Measurements from ENCODE around the gene PTPRCAP. TPM values are rescaled to one million over a fixed set of nuclear protein-coding genes. Genes with fewer than 3 reads are reported as not detected.

PTPRCAP gene
- total RNA-seq, 1 experiment from 2014 or later: 0.15 TPM

DNA sequence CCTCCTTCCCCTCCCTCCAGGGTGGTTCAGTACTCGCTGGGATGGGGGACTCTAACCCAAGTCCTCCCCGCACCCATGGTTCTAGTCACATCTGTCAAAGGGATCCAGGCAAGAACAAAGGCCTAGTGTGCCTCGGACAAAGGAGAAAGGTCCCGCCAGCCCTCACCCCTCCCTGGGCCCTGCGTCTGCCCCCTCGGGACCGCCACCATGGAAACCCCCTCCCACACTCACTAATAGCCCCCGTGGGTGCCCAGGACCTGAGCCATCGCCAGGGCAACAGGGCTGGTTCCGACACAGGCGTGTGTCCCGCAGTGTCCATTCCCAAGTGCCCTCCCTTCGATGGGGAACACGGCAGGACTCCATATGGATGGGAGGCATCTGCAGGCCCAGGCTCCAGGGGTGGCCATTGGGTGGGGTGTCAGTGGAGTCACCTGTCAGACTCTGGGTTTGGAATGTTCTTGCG lies 27.1 kb downstream of the PTPRCAP start:
- DNase-seq (no peak), ATAC-seq (no peak)
- Histone ChIP-seq H3K9me2 (replicated peaks; ENCODE audit: low read length) (no peaks in the 10 kb centered on the region), H3K36me3 (ENCODE audit: low read depth, low read length) (no peaks in the 10 kb centered on the region), H3K4me2 (ENCODE audit: low read length) (no peak overlapping the region), H3K4me3 (ENCODE audit: low read length) (no peak overlapping the region), H3F3A (ENCODE audit: low read length, unreplicated experiment) (no peaks in the 10 kb centered on the region), H3K9me3 (ENCODE audit: low read length) (no peaks in the 10 kb centered on the region), H3K4me1 (ENCODE audit: insufficient read depth, low read length) (no peaks in the 10 kb centered on the region; the same call in 1 of the 2 replicates), H3K27me3 (ENCODE audit: low read length) (no peaks in the 10 kb centered on the region), H3K9ac (ENCODE audit: low read length) (no peak overlapping the region), H3K79me2 (ENCODE audit: low read length) (no peaks in the 10 kb centered on the region), H3K27ac (ENCODE audit: low read length) (no peak overlapping the region), H4K20me1 (ENCODE audit: low read length) (no peaks in the 10 kb centered on the region), H2AFZ (ENCODE audit: low read length) (no peak overlapping the region)
- BruUV-seq (replicated peaks): no TSS peak
- POLR2A ChIA-PET (ENCODE audit: unreplicated experiment): no interaction called here
- TF ChIP-seq EZH2phosphoT487 (IDR thresholded peaks at IDR 0.05; ENCODE audit: borderline replicate concordance, low read length) (no peak), EZH2 (IDR thresholded peaks at IDR 0.05; ENCODE audit: low read length, unreplicated experiment) (no peak)
- TF ChIP-seq, protein P1, sequence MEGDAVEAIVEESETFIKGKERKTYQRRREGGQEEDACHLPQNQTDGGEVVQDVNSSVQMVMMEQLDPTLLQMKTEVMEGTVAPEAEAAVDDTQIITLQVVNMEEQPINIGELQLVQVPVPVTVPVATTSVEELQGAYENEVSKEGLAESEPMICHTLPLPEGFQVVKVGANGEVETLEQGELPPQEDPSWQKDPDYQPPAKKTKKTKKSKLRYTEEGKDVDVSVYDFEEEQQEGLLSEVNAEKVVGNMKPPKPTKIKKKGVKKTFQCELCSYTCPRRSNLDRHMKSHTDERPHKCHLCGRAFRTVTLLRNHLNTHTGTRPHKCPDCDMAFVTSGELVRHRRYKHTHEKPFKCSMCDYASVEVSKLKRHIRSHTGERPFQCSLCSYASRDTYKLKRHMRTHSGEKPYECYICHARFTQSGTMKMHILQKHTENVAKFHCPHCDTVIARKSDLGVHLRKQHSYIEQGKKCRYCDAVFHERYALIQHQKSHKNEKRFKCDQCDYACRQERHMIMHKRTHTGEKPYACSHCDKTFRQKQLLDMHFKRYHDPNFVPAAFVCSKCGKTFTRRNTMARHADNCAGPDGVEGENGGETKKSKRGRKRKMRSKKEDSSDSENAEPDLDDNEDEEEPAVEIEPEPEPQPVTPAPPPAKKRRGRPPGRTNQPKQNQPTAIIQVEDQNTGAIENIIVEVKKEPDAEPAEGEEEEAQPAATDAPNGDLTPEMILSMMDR (conservative IDR thresholded peaks at IDR 0.05; ENCODE audit: low read depth, low read length): no peak
- intact Hi-C loops (cut with micrococcal nuclease): no loop called here
- CTCF ChIA-PET: no interaction called here

DNA sequence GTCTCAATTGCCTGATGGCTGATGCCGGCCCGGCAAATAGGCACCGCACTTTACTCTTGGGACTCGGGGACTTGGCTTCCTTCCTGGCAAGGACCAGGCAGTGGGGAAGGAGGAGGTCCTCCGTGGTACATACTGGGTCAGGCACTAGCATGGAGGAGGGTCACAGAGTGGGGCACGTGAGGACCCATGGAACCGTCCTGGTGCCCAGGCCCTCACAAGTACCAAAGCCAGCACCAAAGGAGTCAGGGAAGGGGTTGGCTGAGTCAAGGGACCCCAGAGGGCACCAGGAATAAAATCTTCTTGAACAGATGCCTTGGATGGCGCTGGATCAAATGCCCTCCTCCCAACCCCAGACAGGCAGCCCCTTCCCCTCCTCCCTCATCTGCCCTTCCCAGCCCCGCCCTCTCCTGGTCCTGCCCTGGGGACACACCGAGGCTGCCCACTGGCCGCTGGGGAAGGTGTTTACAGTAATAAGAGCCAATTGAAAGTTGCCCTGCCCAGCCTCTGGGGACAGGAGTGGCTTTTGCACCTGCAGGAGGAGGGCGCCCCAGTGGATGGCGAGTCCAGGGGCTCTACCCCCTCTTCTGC lies 27.6 kb downstream of the PTPRCAP start:
- Histone ChIP-seq H4K20me1 (ENCODE audit: low read length) (no peaks in the 10 kb centered on the region), H3K79me2 (ENCODE audit: low read length) (no peaks in the 10 kb centered on the region), H3K4me3 (ENCODE audit: low read length) (no peak overlapping the region), H3K9ac (ENCODE audit: low read length) (no peak overlapping the region), H3F3A (ENCODE audit: low read length, unreplicated experiment) (no peaks in the 10 kb centered on the region), H3K27me3 (ENCODE audit: low read length) (no peaks in the 10 kb centered on the region), H3K9me2 (replicated peaks; ENCODE audit: low read length) (no peaks in the 10 kb centered on the region), H3K4me1 (ENCODE audit: insufficient read depth, low read length) (no peaks in the 10 kb centered on the region; the same call in 1 of the 2 replicates), H3K4me2 (ENCODE audit: low read length) (no peak overlapping the region), H3K9me3 (ENCODE audit: low read length) (no peaks in the 10 kb centered on the region), H3K36me3 (ENCODE audit: low read depth, low read length) (no peaks in the 10 kb centered on the region), H3K27ac (ENCODE audit: low read length) (no peak overlapping the region), H2AFZ (ENCODE audit: low read length) (no peak overlapping the region)
- CTCF ChIA-PET: no interaction called here
- intact Hi-C loops (cut with micrococcal nuclease): no loop called here
- POLR2A ChIA-PET (ENCODE audit: unreplicated experiment): no interaction called here
- TF ChIP-seq EZH2 (IDR thresholded peaks at IDR 0.05; ENCODE audit: low read length, unreplicated experiment) (no peak), EZH2phosphoT487 (IDR thresholded peaks at IDR 0.05; ENCODE audit: borderline replicate concordance, low read length) (no peak)
- TF ChIP-seq, protein P1 (conservative IDR thresholded peaks at IDR 0.05; ENCODE audit: low read depth, low read length): no peak
- ATAC-seq: peak; percentile 44
- no TSS peak for BruUV-seq (replicated peaks)
- peak; percentile 53 for DNase-seq

DNA sequence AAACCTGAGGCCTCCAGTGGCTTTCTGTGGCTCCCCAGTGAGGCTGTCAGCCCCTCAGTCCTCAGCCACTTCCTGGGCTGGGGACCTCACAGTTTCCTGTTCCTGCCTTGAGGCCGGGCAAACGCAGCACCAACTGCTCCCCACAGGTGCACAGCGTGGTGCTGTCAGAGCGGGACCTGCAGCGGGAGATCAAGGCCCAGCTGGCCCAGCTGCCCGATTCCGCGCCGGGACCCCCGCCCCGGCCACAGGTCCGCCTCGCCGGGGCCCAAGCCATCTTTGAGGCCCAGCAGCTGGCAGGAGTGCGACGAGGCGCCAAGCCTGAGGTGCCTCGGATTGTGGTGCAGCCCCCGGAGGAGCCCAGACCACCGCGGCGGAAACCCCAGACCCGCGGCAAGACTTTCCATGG lies 28.2 kb downstream of the PTPRCAP start:
- ATAC-seq (no peak), DNase-seq (no peak)
- Histone ChIP-seq H3K4me2 (ENCODE audit: low read length) (no peak overlapping the region), H3K4me3 (ENCODE audit: low read length) (no peak overlapping the region), H3F3A (ENCODE audit: low read length, unreplicated experiment) (no peaks in the 10 kb centered on the region), H3K27ac (ENCODE audit: low read length) (no peak overlapping the region), H3K4me1 (ENCODE audit: insufficient read depth, low read length) (no peaks in the 10 kb centered on the region; the same call in 1 of the 2 replicates), H3K9me2 (replicated peaks; ENCODE audit: low read length) (no peaks in the 10 kb centered on the region), H3K36me3 (ENCODE audit: low read depth, low read length) (no peaks in the 10 kb centered on the region), H3K27me3 (ENCODE audit: low read length) (no peaks in the 10 kb centered on the region), H2AFZ (ENCODE audit: low read length) (no peak overlapping the region), H3K9me3 (ENCODE audit: low read length) (no peaks in the 10 kb centered on the region), H3K9ac (ENCODE audit: low read length) (no peak overlapping the region), H4K20me1 (ENCODE audit: low read length) (no peaks in the 10 kb centered on the region), H3K79me2 (ENCODE audit: low read length) (no peaks in the 10 kb centered on the region)
- intact Hi-C loops (cut with micrococcal nuclease): no loop called here
- TF ChIP-seq EZH2phosphoT487 (IDR thresholded peaks at IDR 0.05; ENCODE audit: borderline replicate concordance, low read length) (no peak), EZH2 (IDR thresholded peaks at IDR 0.05; ENCODE audit: low read length, unreplicated experiment) (no peak)
- TF ChIP-seq, protein P1 (conservative IDR thresholded peaks at IDR 0.05; ENCODE audit: low read depth, low read length): no peak
- no TSS peak for BruUV-seq (replicated peaks)
- ChIA-PET POLR2A (ENCODE audit: unreplicated experiment) (no interaction called here), CTCF (no interaction called here)
